ES-I3 (cell line): Measurements from ENCODE around the gene PHF20.
A peak's percentile ranks its signal among the peaks of the same experiment; 100 is the strongest.
"Not testable (repeated sequence)": the region's sequence is repeated elsewhere in the genome, so short reads cannot be mapped to it uniquely, and the experiment has no call there.

Experiments used
- H3K36me3 ChIP-seq: 2 replicates; pipeline ENCODE4 v1.6.1; 2013; ENCODE audit warnings: mild to moderate bottlenecking, low read length, control low read depth, moderate library complexity; ENCODE audit not compliant: insufficient read depth
- H3K4me1 ChIP-seq: 2 replicates; pipeline ENCODE4 v1.6.1; 2013; ENCODE audit warnings: mild to moderate bottlenecking, control low read depth, low read length; ENCODE audit not compliant: insufficient read depth
- H3K9ac ChIP-seq: 2 replicates; pipeline ENCODE4 v1.6.1; 2013; ENCODE audit warnings: low read depth, mild to moderate bottlenecking, low read length, moderate library complexity
- H3K9me3 ChIP-seq: 2 replicates; pipeline ENCODE4 v1.6.1; 2013; ENCODE audit warnings: mild to moderate bottlenecking, low read length, moderate library complexity; ENCODE audit not compliant: control insufficient read depth, insufficient read depth

Gene PHF20

GRCh38 chr20:35734777-35735649 lies 36.8 kb upstream of the PHF20 start:
- no peaks in the 10 kb centered on the region for H3K4me1 ChIP-seq
- peaks cover 61% of the 10 kb centered on the region for H3K36me3 ChIP-seq
- H3K9me3 ChIP-seq, result no peaks in the 10 kb centered on the region
- no peak overlapping the region for H3K9ac ChIP-seq

DNA sequence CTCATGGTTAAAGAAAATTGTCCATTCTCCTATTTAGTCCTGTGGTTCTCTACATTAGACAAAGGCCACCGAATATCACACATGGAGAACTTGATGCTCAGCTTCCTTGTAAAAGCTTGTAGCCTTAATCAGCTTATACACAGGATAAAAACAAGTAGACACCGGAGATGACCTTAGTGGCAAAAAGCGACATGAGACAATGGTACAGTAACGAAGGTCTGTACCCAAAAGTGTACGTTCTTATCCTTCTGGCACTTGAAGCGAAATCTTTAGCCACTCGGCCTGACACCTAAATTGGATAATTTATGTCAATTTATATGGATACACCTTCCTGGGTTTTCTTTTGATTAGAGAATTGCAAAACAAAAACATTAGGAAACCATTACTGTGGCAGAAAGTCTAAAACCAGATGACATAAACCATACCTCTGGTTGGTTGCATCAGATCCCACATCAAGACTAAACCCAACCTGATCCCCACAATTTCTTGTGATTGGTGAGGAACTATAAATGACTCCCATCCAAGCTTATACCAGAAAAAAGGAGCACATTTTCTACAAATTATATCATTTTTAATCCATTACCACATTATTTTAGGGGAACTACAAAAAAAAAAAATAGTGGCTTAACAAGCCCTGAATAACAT lies 35.9 kb upstream of the PHF20 start:
- H3K36me3 ChIP-seq, result peaks cover 65% of the 10 kb centered on the region

DNA sequence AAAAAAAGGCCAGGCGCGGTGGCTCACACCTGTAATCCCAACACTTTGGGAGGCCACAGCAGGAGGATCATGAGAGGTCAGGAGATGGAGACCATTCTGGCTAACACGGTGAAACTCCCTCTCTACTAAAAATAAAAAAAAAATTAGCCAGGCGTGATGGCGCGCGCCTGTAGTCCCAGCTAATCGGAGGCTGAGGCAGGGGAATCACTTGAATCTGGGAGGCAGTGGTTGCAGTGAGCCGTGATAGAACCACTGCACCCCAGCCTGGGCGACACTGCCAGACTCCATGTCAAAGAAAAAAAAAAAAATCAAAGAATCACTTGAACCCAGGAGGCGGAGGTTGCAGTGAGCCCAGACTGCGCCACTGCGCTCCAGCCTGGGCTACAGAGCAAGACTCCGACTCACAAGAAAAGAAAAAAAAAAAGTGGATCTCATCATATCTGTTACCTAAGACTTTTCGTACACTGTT lies 33.9 kb upstream of the PHF20 start:
- Histone ChIP-seq H3K4me1 (peaks cover 3% of the 10 kb centered on the region; the same call in 1 of the 2 replicates), H3K9me3 (no peaks in the 10 kb centered on the region), H3K36me3 (peaks cover 48% of the 10 kb centered on the region), H3K9ac (no peak overlapping the region)

More for the DNA sequence above, 35.9 kb upstream of the PHF20 start:
- Histone ChIP-seq H3K9me3 (no peaks in the 10 kb centered on the region), H3K4me1 (peaks cover 3% of the 10 kb centered on the region; the same call in 1 of the 2 replicates), H3K9ac (no peak overlapping the region)

DNA sequence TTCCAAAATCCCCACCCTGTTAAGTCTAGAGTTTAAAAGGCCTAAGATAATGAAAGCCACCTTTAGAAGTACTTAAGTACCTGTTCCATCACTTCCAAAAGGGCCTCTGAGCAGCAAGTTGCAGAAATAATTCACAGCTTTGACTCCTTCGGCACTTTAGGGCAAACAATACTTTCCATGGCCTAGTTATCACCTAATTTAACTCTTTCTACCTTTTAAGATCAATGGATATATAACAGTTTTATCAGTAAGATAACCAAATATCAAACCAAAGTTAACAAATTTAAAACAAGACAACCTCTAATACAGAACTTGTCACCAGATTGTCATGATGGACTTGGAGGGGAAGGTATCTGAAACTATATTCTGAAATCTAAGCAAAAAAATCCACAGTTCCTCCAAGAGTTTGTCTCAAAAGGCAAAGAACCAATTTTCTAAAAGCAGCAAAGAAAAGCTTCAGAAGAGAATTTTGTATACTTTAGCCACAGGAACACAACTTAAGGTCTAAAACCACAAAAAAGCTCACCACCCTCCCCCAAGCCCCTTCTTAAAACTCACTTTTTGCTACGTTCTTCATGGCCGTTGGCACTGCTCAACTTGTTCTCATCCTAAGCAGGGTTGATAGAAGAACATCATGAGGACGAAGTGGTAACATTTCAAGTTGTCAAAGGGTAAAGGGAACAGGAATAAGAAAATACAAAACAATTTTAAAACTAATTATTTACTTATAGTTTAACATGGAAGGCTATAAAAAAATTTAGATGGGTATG lies 33.2 kb upstream of the PHF20 start:
- peaks cover 7% of the 10 kb centered on the region; the same call in 1 of the 2 replicates for H3K4me1 ChIP-seq
- no peak overlapping the region for H3K9ac ChIP-seq
- no peaks in the 10 kb centered on the region for H3K9me3 ChIP-seq
- peaks cover 42% of the 10 kb centered on the region for H3K36me3 ChIP-seq

DNA sequence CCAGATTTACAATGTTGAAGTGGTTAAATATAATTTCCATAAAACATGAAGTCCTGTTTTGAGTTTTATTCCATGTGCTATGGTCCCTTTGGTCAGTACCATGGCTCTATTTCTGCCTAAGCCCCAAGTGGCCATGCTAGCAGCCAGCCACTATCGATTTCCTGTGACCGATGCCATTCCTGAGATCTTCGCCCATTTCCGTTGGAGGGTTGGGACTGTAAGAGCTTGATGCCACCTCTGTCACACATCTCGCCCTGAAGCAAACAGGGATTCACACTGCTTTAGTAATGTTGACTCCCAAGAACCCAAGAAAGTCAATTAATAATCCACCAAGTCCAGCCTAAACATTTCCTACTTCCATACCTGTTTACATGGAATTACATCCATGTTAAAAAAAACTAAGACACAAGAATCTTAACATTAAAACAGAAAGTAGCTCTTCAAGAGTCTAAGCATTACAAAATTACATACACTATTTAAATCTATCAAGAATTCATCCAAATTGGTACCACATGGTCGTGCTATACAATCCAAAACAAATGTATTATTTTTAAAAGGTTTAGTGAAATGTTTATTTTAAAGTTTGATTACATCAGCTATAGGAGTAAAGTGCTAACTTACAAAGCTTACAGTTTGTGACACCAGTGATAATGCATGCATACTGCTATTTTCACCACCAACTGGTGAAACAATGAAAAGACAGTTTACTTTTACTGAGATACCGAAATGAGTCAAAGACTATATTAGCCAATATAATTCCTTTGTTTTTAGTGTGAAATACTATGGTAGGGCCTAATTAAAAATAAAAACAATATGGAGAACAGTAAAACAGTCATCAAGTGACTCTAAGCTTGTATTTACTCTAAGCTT lies 32.3 kb upstream of the PHF20 start:
- H3K36me3 ChIP-seq, result peaks cover 34% of the 10 kb centered on the region
- peaks cover 8% of the 10 kb centered on the region; the same call in 1 of the 2 replicates for H3K4me1 ChIP-seq
- no peak overlapping the region for H3K9ac ChIP-seq
- H3K9me3 ChIP-seq, result no peaks in the 10 kb centered on the region

GRCh38 chr20:35741892-35742740 lies 29.7 kb upstream of the PHF20 start, which contains the start of gene RBM39:
TSS of gene RBM39 (minus strand) at chr20:35742260. CDS start at chr20:35740874, 1,386 bp downstream.
- Histone ChIP-seq H3K9me3 (no peaks in the 10 kb centered on the region), H3K9ac (peak within 1 kb of the TSS; percentile 98), H3K4me1 (peaks cover 8% of the 10 kb centered on the region; the same call in 1 of the 2 replicates), H3K36me3 (peaks cover 22% of the 10 kb centered on the region)

DNA sequence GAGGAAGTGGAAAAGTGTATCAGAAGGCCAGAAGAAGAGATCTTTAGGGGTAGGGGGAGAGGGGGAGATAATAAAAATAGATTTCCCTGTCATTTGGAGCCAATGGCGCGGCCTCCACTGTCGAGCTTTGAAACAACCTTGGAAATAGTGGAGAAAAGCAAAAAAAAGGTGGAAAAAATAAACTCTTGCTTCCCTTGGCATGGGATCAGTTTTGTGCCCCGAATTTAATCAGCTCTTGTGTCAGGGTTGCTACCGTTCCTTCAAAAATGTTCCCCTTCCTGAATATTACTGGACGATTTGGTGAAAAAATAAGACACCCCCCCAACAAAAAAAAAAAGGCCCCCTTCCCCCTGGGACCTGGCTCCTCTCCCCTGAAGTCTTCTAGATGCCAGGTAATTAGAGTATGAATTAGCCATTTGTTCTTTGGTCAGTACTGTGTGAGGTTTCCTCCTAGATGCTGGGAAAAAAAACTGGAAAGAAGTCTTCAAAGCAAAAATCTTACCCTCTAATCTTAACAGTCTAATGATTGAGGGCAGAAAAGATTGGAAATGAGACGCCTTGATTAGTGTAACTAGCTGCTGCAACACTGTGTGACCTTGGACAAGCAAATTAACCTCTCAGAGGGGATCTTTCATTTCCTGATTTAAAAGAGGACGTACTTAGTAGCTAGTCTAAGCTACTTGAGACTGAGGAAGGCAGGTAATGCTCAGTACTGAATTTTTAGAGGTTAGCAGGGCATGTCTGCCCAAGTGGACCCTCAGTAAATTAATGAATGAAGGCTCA lies 28.9 kb upstream of the PHF20 start:
- peaks cover 21% of the 10 kb centered on the region for H3K36me3 ChIP-seq
- peaks cover 8% of the 10 kb centered on the region; the same call in 1 of the 2 replicates for H3K4me1 ChIP-seq
- peak overlapping the region; percentile 98 for H3K9ac ChIP-seq
- H3K9me3 ChIP-seq, result no peaks in the 10 kb centered on the region

DNA sequence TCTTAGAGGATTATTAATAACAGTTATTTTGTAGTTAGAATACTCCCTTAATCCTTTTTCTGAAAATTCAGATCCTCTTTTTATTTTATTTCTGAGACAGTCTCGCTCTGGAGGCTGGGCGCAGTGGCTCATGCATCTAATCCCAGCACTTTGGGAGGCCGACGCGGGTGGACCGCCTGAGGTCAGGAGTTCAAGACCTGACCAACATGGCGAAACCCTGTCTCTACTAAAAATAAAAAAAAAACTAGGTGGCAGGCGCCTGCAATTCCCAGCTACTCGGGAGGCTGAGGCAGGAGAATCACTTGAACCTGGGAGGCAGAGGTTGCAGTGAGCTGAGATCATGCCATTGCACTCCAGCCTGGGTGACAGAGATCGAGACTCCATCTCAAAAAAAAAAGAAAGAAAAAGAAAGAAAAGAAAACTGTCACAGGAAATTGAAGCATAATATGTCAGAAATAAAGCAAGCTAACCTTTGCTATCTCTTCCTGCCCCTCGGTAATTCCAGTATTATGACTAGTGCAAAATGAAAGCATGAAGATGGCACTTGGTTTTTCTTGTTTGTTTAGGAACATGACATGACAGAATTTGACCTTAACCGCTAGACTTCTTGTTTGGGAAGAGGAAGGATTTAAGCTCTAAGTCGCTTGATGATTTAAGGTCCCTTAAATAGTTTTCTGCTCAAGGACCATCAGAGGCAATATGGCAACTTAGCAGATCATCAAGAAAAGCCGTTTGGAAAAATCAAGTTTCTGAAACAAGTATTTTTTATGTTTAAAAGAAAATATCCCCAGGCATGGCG lies 27.9 kb upstream of the PHF20 start:
- Histone ChIP-seq H3K9me3 (no peaks in the 10 kb centered on the region), H3K36me3 (peaks cover 12% of the 10 kb centered on the region), H3K9ac (peak overlapping the region; percentile 98; the same call in 1 of the 2 replicates), H3K4me1 (peaks cover 8% of the 10 kb centered on the region; the same call in 1 of the 2 replicates)

GRCh38 chr20:35744492-35744841 lies 27.3 kb upstream of the PHF20 start:
- H3K9ac ChIP-seq, H3K9me3 ChIP-seq, H3K36me3 ChIP-seq, H3K4me1 ChIP-seq: not testable (repeated sequence)

- H3K9me3 ChIP-seq, result no peaks in the 10 kb centered on the region
- H3K36me3 ChIP-seq, result no peaks in the 10 kb centered on the region
- H3K9ac ChIP-seq, result no peak overlapping the region
- no peaks in the 10 kb centered on the region for H3K4me1 ChIP-seq
Observed at GRCh38 chr20:35750611-35751010, 21.2 kb upstream of the PHF20 start.

DNA sequence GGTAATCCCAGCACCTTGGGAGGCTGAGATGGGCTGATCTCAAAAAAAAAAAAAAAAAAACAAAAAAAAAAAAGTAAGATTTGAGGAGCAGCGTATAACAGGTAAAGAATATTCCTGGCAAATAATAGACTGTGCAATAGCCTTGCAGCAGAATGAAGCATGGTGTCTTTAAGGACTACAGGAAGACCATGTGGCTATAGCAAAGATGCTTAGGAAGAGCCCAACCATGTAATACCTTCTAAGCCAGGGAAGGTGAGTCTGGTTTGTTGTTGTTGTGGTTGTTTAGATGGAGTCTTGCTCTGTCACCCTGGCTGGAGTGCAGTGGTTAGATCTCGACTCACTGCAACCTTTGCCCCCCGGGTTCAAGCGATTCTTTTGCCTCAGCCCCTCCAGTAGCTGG lies 15.4 kb upstream of the PHF20 start:
- Histone ChIP-seq H3K9ac (no peak overlapping the region), H3K4me1 (no peaks in the 10 kb centered on the region), H3K36me3 (no peaks in the 10 kb centered on the region), H3K9me3 (no peaks in the 10 kb centered on the region)
